H9 (cell line): ENCODE measurements around the gene HFE. TPM values are rescaled to one million over a fixed set of nuclear protein-coding genes. Genes with fewer than 3 reads are reported as not detected.

Source experiments
- DNase-seq: peaks from one replicate; pipeline ENCODE4 v3.0.0-alpha.2; 2017
- H2AFZ ChIP-seq: one replicate; pipeline ENCODE4 v1.6.1; 2013; ENCODE audit warnings: mild to moderate bottlenecking, low read length, control low read depth, moderate library complexity
- H2AK5ac ChIP-seq: 2 replicates; pipeline ENCODE4 v1.6.1; 2013; ENCODE audit warnings: low read length, control low read depth, mixed read lengths; ENCODE audit not compliant: insufficient read length
- H2BK120ac ChIP-seq: one replicate; pipeline ENCODE4 v1.6.1; 2013; ENCODE audit warnings: low read depth, mild to moderate bottlenecking, low read length, control low read depth, inconsistent platforms; ENCODE audit not compliant: poor library complexity, severe bottlenecking
- H2BK12ac ChIP-seq: 2 replicates; pipeline ENCODE4 v1.6.1; 2013; ENCODE audit warnings: low read length, control low read depth, mixed read lengths, low read depth; ENCODE audit not compliant: insufficient read length
- H2BK15ac ChIP-seq: 2 replicates; pipeline ENCODE4 v1.6.1; 2013; ENCODE audit warnings: low read depth, low read length, control low read depth
- H2BK20ac ChIP-seq: one replicate; pipeline ENCODE4 v1.6.1; 2013; ENCODE audit warnings: low read depth, mild to moderate bottlenecking, low read length, control low read depth, inconsistent platforms; ENCODE audit not compliant: poor library complexity, severe bottlenecking
- H2BK5ac ChIP-seq: 2 replicates; pipeline ENCODE4 v1.6.1; 2013; ENCODE audit warnings: low read length, control low read depth, mixed read lengths; ENCODE audit not compliant: insufficient read length
- H3K14ac ChIP-seq: 2 replicates; pipeline ENCODE4 v1.6.1; 2013; ENCODE audit warnings: low read length, control low read depth; ENCODE audit not compliant: insufficient read depth
- H3K18ac ChIP-seq: 2 replicates; pipeline ENCODE4 v1.6.1; 2013; ENCODE audit warnings: low read depth, mild to moderate bottlenecking, mixed read lengths, low read length, control low read depth; ENCODE audit not compliant: insufficient read length
- H3K23ac ChIP-seq: 2 replicates; pipeline ENCODE4 v1.6.1; 2013; ENCODE audit warnings: low read length, control low read depth, mixed read lengths, low read depth; ENCODE audit not compliant: insufficient read length
- H3K23me2 ChIP-seq: 2 replicates; pipeline ENCODE4 v1.6.1; 2013; ENCODE audit warnings: low read depth, mild to moderate bottlenecking, mixed read lengths, low read length, control low read depth; ENCODE audit not compliant: insufficient read length, poor library complexity, severe bottlenecking
- H3K27ac ChIP-seq: 2 replicates; pipeline ENCODE4 v1.5.1; 2013; ENCODE audit warnings: low read length, control low read depth, mixed read lengths, low read depth; ENCODE audit not compliant: insufficient read length
- H3K27me3 ChIP-seq: 2 replicates; pipeline ENCODE4 v1.6.1; 2013; ENCODE audit warnings: low read length, control low read depth, inconsistent platforms; ENCODE audit not compliant: insufficient read depth
- H3K4ac ChIP-seq: 2 replicates; pipeline ENCODE4 v1.6.1; 2013; ENCODE audit warnings: low read depth, mild to moderate bottlenecking, control low read depth, inconsistent platforms, low read length, moderate library complexity
- H3K4me1 ChIP-seq: 2 replicates; pipeline ENCODE4 v1.6.1; 2013; ENCODE audit warnings: low read length, control low read depth, inconsistent platforms; ENCODE audit not compliant: insufficient read depth
- H3K4me2 ChIP-seq: 2 replicates; pipeline ENCODE4 v1.6.1; 2013; ENCODE audit warnings: low read length, control low read depth, mixed read lengths; ENCODE audit not compliant: insufficient read length, insufficient read depth
- H3K56ac ChIP-seq: 2 replicates; pipeline ENCODE4 v1.6.1; 2013; ENCODE audit warnings: low read depth, mild to moderate bottlenecking, mixed read lengths, low read length, control low read depth; ENCODE audit not compliant: insufficient read length
- H3K79me1 ChIP-seq: 2 replicates; pipeline ENCODE4 v1.6.1; 2013; ENCODE audit warnings: low read depth, mild to moderate bottlenecking, moderate library complexity, low read length, control low read depth, inconsistent platforms; ENCODE audit not compliant: insufficient read depth, poor library complexity, severe bottlenecking
- H3K79me2 ChIP-seq: 2 replicates; pipeline ENCODE4 v1.6.1; 2013; ENCODE audit warnings: low read length, control low read depth, inconsistent platforms; ENCODE audit not compliant: insufficient read depth
- H3K9ac ChIP-seq: 2 replicates; pipeline ENCODE4 v1.6.1; 2013; ENCODE audit warnings: low read length, control low read depth, mixed read lengths; ENCODE audit not compliant: insufficient read length; ENCODE audit errors: extremely low read depth
- H3K9me3 ChIP-seq: one replicate; pipeline ENCODE4 v1.6.1; 2013; ENCODE audit warnings: low read depth, low read length, inconsistent platforms; ENCODE audit not compliant: control insufficient read depth
- H3T11ph ChIP-seq: one replicate; pipeline ENCODE4 v1.6.1; 2013; ENCODE audit warnings: mild to moderate bottlenecking, low read length, control low read depth, inconsistent platforms
- H4K20me1 ChIP-seq: one replicate; pipeline ENCODE4 v1.6.1; 2013; ENCODE audit not compliant: control insufficient read depth, insufficient read length, insufficient read depth
- H4K5ac ChIP-seq: 2 replicates; pipeline ENCODE4 v1.6.1; 2013; ENCODE audit warnings: low read depth, mild to moderate bottlenecking, mixed read lengths, low read length, control low read depth; ENCODE audit not compliant: insufficient read length
- H4K8ac ChIP-seq: replicated peaks from 2 replicates; pipeline ENCODE4 v1.6.1; 2013; ENCODE audit warnings: low read length, control low read depth, mixed read lengths, low read depth; ENCODE audit not compliant: insufficient read length
- H4K91ac ChIP-seq: 2 replicates; pipeline ENCODE4 v1.6.1; 2013; ENCODE audit warnings: low read depth, mild to moderate bottlenecking, moderate library complexity, mixed read lengths, low read length, control low read depth; ENCODE audit not compliant: insufficient read length
- H3K27ac Mint-ChIP-seq, 3 experiments: 2 replicates in 2 of 3; 3 replicates in 1 of 3; pipeline ENCODE4 v1.8.0; 2020 to 2021; ENCODE audit warnings: mixed read lengths in 3 of 3, mild to moderate bottlenecking in 1 of 3, moderate library complexity in 1 of 3
- H3K27me3 Mint-ChIP-seq: 2 replicates; pipeline ENCODE4 v1.8.0; 2021; ENCODE audit warnings: low read depth, mild to moderate bottlenecking, moderate library complexity, mixed read lengths
- H3K36me3 Mint-ChIP-seq, 3 experiments: 2 replicates in 2 of 3; 3 replicates in 1 of 3; pipeline ENCODE4 v1.8.0; 2020 to 2021; ENCODE audit warnings: low read depth in 3 of 3, mixed read lengths in 3 of 3; ENCODE audit not compliant: insufficient read depth in 1 of 3
- H3K4me1 Mint-ChIP-seq, 2 experiments: 2 replicates each; pipeline ENCODE4 v1.8.0; 2020; ENCODE audit warnings: mixed read lengths in 2 of 2
- H3K4me3 Mint-ChIP-seq, 2 experiments: 2 replicates in 1 of 2; 3 replicates in 1 of 2; pipeline ENCODE4 v1.8.0; 2020 to 2021; ENCODE audit warnings: mild to moderate bottlenecking in 2 of 2, mixed read lengths in 2 of 2, moderate library complexity in 1 of 2
- H3K9me3 Mint-ChIP-seq, 2 experiments: 2 replicates in 1 of 2; 3 replicates in 1 of 2; pipeline ENCODE4 v1.8.0; 2020; ENCODE audit warnings: mild to moderate bottlenecking in 2 of 2, mixed read lengths in 2 of 2, moderate library complexity in 1 of 2
- WGBS: extraction: QIAGEN DNeasy Blood & Tissue Kit; methylation state at CpG from one replicate; pipeline ENCODE4 v1.1.7; 2013; ENCODE audit warnings: missing lambda C conversion rate, low lambda C conversion rate, mixed read lengths; ENCODE audit not compliant: insufficient read length; ENCODE audit errors: extremely low coverage; 5-methylcytosine and 5-hydroxymethylcytosine counted together
- total RNA-seq: library from RNA; stranded (reverse); gene quantifications from 2 replicates; pipeline ENCODE4 v1.2.1, GENCODE V29; 2021
- TF ChIP-seq, protein P1 (sequence below): fragments of 200-600 bp; sonication (generic); conservative IDR thresholded peaks from 3 replicates; pipeline ENCODE4 v1.8.0; 2021; ENCODE audit warnings: antibody characterized with exemption, mild to moderate bottlenecking

HFE gene
- total RNA-seq, 1 experiment from 2014 or later: 0.98 TPM

GRCh38 chr6:26107935-26108334 lies 20.7 kb downstream of the HFE start:
- Mint-ChIP-seq H3K27ac (no peak overlapping the region), H3K4me1 (peaks cover 10 to 12% of the 10 kb centered on the region in 2 experiments), H3K4me3 (no peak overlapping the region), H3K9me3 (peaks cover 17% of the 10 kb centered on the region in 2 experiments), H3K36me3 (peaks cover 9 to 19% (median 19%) of the 10 kb centered on the region in 3 experiments; a peak in 6 of 7 replicates), H3K27me3 (peaks cover 2% of the 10 kb centered on the region; the same call in 1 of the 2 replicates)
- H2BK20ac ChIP-seq: no peak overlapping the region
- H3K9me3 ChIP-seq: no peaks in the 10 kb centered on the region
- no peaks in the 10 kb centered on the region for H4K20me1 ChIP-seq
- H3T11ph ChIP-seq: no peak overlapping the region
- H3K79me2 ChIP-seq: no peaks in the 10 kb centered on the region
- no peaks in the 10 kb centered on the region for H3K27me3 ChIP-seq
- H2BK15ac ChIP-seq: no peak overlapping the region
- no peak overlapping the region for H3K23ac ChIP-seq
- H2AK5ac ChIP-seq: no peak overlapping the region
- no peaks in the 10 kb centered on the region for H3K79me1 ChIP-seq
- H3K4me2 ChIP-seq: no peak overlapping the region
- no peak for DNase-seq
- no peak overlapping the region for H4K91ac ChIP-seq
- H4K5ac ChIP-seq: no peak overlapping the region
- H3K4ac ChIP-seq: no peak overlapping the region
- WGBS: no CpG with 5 or more reads among the region's 18 CpGs
- peak overlapping the region; percentile 78 for H3K18ac ChIP-seq
- H3K9ac ChIP-seq: no peak overlapping the region
- peaks cover 5% of the 10 kb centered on the region for H3K23me2 ChIP-seq
- H2BK120ac ChIP-seq: no peak overlapping the region
- H2AFZ ChIP-seq: no peak overlapping the region
- no peaks in the 10 kb centered on the region for H3K4me1 ChIP-seq
- no peak overlapping the region for H2BK5ac ChIP-seq
- H3K14ac ChIP-seq: no peak overlapping the region
- TF ChIP-seq, protein P1, sequence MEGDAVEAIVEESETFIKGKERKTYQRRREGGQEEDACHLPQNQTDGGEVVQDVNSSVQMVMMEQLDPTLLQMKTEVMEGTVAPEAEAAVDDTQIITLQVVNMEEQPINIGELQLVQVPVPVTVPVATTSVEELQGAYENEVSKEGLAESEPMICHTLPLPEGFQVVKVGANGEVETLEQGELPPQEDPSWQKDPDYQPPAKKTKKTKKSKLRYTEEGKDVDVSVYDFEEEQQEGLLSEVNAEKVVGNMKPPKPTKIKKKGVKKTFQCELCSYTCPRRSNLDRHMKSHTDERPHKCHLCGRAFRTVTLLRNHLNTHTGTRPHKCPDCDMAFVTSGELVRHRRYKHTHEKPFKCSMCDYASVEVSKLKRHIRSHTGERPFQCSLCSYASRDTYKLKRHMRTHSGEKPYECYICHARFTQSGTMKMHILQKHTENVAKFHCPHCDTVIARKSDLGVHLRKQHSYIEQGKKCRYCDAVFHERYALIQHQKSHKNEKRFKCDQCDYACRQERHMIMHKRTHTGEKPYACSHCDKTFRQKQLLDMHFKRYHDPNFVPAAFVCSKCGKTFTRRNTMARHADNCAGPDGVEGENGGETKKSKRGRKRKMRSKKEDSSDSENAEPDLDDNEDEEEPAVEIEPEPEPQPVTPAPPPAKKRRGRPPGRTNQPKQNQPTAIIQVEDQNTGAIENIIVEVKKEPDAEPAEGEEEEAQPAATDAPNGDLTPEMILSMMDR: no peak
- no peak overlapping the region for H3K56ac ChIP-seq
- no peak overlapping the region for H4K8ac ChIP-seq
- H3K27ac ChIP-seq: no peak overlapping the region
- H2BK12ac ChIP-seq: no peak overlapping the region
